HG02870 (cell line): ENCODE measurements around the gene SDK2.
A peak's percentile ranks its signal among the peaks of the same experiment; 100 is the strongest.

ENCODE experiments used
- ATAC-seq: cut with Tn5 transposase; IDR thresholded peaks from one replicate; pipeline ENCODE4 v1.9.1; 2021; ENCODE audit warnings: mild to moderate bottlenecking, moderate library complexity; ENCODE audit not compliant: unreplicated experiment

Gene SDK2

GRCh38 chr17:73613271-73614233, 30.7 kb downstream of the SDK2 start:
- no peak for ATAC-seq

GRCh38 chr17:73612031-73612472, 32.2 kb downstream of the SDK2 start:
- ATAC-seq = no peak

- no peak for ATAC-seq
Observed at GRCh38 chr17:73611630-73612029, 32.6 kb downstream of the SDK2 start.

- ATAC-seq = no peak
Observed at GRCh38 chr17:73610331-73610911, 33.8 kb downstream of the SDK2 start.

- ATAC-seq = no peak
Observed at GRCh38 chr17:73609758-73610157, 34.5 kb downstream of the SDK2 start.

GRCh38 chr17:73609060-73609459, 35.2 kb downstream of the SDK2 start:
- ATAC-seq = no peak

- ATAC-seq = no peak
Observed at GRCh38 chr17:73605444-73605843, 38.8 kb downstream of the SDK2 start.

- ATAC-seq = no peak
Observed at GRCh38 chr17:73604476-73604875, 39.8 kb downstream of the SDK2 start.

GRCh38 chr17:73603971-73604370, 40.3 kb downstream of the SDK2 start:
- ATAC-seq = no peak

- no peak for ATAC-seq
Observed at GRCh38 chr17:73600103-73600871, 44.0 kb downstream of the SDK2 start.

GRCh38 chr17:73599599-73599998, 44.6 kb downstream of the SDK2 start:
- ATAC-seq = no peak

GRCh38 chr17:73598212-73598611, 46.0 kb downstream of the SDK2 start:
- no peak for ATAC-seq

GRCh38 chr17:73595931-73596330, 48.3 kb downstream of the SDK2 start:
- no peak for ATAC-seq

GRCh38 chr17:73595479-73595878, 48.8 kb downstream of the SDK2 start:
- ATAC-seq = no peak

GRCh38 chr17:73595068-73595467, 49.2 kb downstream of the SDK2 start:
- ATAC-seq = no peak

GRCh38 chr17:73594598-73594997, 49.6 kb downstream of the SDK2 start:
- ATAC-seq = no peak

GRCh38 chr17:73594025-73594424, 50.2 kb downstream of the SDK2 start:
- no peak for ATAC-seq

GRCh38 chr17:73593249-73593965, 50.8 kb downstream of the SDK2 start:
- no peak for ATAC-seq

GRCh38 chr17:73592501-73592961, 51.7 kb downstream of the SDK2 start:
- ATAC-seq = no peak

- peak; percentile 10 for ATAC-seq
Observed at GRCh38 chr17:73592079-73592415, 52.2 kb downstream of the SDK2 start.
